Measurements from ENCODE around the gene CRYL1. TPM values are rescaled to one million over a fixed set of nuclear protein-coding genes. Genes with fewer than 3 reads are reported as not detected.

CRYL1 gene
- total RNA-seq, 1 experiment from 2014 or later, result 3.7 TPM

DNA sequence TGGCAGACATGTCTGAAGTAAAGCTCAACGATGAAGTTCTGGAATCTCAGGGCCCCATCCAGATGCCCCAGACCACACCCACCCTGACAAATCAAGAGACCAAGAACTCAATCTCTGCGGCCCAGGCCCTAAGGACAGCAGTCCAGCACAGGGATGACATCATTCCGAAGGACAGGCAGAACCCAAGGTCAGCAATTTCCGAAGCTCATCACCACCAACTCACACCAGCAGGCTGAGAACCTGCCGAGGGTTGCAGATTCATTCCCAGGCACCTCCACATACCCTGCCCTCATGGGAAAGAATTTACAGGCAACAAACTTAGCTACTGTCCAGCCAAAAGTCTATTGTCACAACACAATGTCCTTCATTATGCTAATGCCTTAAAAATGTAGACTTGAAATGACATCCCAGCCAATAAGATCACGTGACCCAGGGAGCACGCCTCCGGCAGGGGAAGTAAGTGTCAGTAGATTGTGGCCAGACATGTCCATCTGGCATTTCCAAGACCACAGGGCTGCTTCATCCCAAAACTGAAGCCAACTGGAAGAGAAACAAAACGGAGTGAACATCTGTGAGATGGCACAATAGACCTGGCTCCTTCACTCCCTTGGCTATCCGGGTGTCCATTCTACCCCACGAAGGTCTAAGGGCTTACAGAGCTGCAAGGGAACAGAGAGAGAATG, 98.8 kb downstream of the CRYL1 start:
- H3K27me3 Mint-ChIP-seq (ENCODE audit: low read depth), result no peaks in the 10 kb centered on the region; the same call in none of the 2 replicates
- WGBS (ENCODE audit: extremely low coverage, insufficient read length, low lambda C conversion rate), result no CpG with 5 or more reads among the region's 11 CpGs
- peaks cover 29 to 34% of the 10 kb centered on the region in 2 experiments for H3K4me1 Mint-ChIP-seq
- H2BK12ac ChIP-seq (ENCODE audit: insufficient read length, low read depth, low read length), result no peak overlapping the region
- no peaks in the 10 kb centered on the region for H3K79me1 ChIP-seq (ENCODE audit: insufficient read depth, low read depth, low read length, poor library complexity, severe bottlenecking)
- H3K79me2 ChIP-seq (ENCODE audit: insufficient read depth, low read length), result no peaks in the 10 kb centered on the region
- no peaks in the 10 kb centered on the region for H3K23me2 ChIP-seq (ENCODE audit: insufficient read length, low read depth, low read length, poor library complexity, severe bottlenecking)
- H3K9ac ChIP-seq (ENCODE audit: extremely low read depth, insufficient read length, low read length), result no peak overlapping the region
- H3K27me3 ChIP-seq (ENCODE audit: insufficient read depth, low read length), result no peaks in the 10 kb centered on the region
- no peak overlapping the region for H4K5ac ChIP-seq (ENCODE audit: insufficient read length, low read depth, low read length)
- H2AFZ ChIP-seq (ENCODE audit: low read length), result no peak overlapping the region
- H3K9me3 ChIP-seq (ENCODE audit: control insufficient read depth, low read depth, low read length), result no peaks in the 10 kb centered on the region
- H3K9me3 Mint-ChIP-seq, result no peaks in the 10 kb centered on the region; a peak in 1 of 5 replicates
- H3K36me3 Mint-ChIP-seq (ENCODE audit: insufficient read depth in 1 of 3, low read depth in 3 of 3), result no peaks in the 10 kb centered on the region; a peak in 1 of 7 replicates
- no peak overlapping the region for H2BK120ac ChIP-seq (ENCODE audit: low read depth, low read length, poor library complexity, severe bottlenecking)
- TF ChIP-seq, protein P1, sequence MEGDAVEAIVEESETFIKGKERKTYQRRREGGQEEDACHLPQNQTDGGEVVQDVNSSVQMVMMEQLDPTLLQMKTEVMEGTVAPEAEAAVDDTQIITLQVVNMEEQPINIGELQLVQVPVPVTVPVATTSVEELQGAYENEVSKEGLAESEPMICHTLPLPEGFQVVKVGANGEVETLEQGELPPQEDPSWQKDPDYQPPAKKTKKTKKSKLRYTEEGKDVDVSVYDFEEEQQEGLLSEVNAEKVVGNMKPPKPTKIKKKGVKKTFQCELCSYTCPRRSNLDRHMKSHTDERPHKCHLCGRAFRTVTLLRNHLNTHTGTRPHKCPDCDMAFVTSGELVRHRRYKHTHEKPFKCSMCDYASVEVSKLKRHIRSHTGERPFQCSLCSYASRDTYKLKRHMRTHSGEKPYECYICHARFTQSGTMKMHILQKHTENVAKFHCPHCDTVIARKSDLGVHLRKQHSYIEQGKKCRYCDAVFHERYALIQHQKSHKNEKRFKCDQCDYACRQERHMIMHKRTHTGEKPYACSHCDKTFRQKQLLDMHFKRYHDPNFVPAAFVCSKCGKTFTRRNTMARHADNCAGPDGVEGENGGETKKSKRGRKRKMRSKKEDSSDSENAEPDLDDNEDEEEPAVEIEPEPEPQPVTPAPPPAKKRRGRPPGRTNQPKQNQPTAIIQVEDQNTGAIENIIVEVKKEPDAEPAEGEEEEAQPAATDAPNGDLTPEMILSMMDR (conservative IDR thresholded peaks at IDR 0.05), result no peak
- no peak overlapping the region for H3K56ac ChIP-seq (ENCODE audit: insufficient read length, low read depth, low read length)
- H3K14ac ChIP-seq (ENCODE audit: insufficient read depth, low read length), result no peak overlapping the region
- H3K4ac ChIP-seq (ENCODE audit: low read depth, low read length), result no peak overlapping the region
- H3K18ac ChIP-seq (ENCODE audit: insufficient read length, low read depth, low read length), result no peak overlapping the region
- H3K4me2 ChIP-seq (ENCODE audit: insufficient read depth, insufficient read length, low read length), result no peak overlapping the region
- no peak overlapping the region; a peak in 1 of 7 replicates for H3K27ac Mint-ChIP-seq
- H2BK20ac ChIP-seq (ENCODE audit: low read depth, low read length, poor library complexity, severe bottlenecking), result no peak overlapping the region
- H2BK15ac ChIP-seq (ENCODE audit: low read depth, low read length), result no peak overlapping the region
- no peak overlapping the region for H2AK5ac ChIP-seq (ENCODE audit: insufficient read length, low read length)
- no peak for DNase-seq
- H3K27ac ChIP-seq (ENCODE audit: insufficient read length, low read depth, low read length), result no peak overlapping the region
- H2BK5ac ChIP-seq (ENCODE audit: insufficient read length, low read length), result no peak overlapping the region
- no peak overlapping the region for H3K23ac ChIP-seq (ENCODE audit: insufficient read length, low read depth, low read length)
- no peaks in the 10 kb centered on the region for H4K20me1 ChIP-seq (ENCODE audit: control insufficient read depth, insufficient read depth, insufficient read length)
- H3T11ph ChIP-seq (ENCODE audit: low read length), result no peak overlapping the region
- no peak overlapping the region for H4K8ac ChIP-seq (replicated peaks; ENCODE audit: insufficient read length, low read depth, low read length)
- H4K91ac ChIP-seq (ENCODE audit: insufficient read length, low read depth, low read length), result no peak overlapping the region
- H3K4me1 ChIP-seq (ENCODE audit: insufficient read depth, low read length), result no peaks in the 10 kb centered on the region; the same call in 1 of the 2 replicates
- H3K4me3 Mint-ChIP-seq, result no peak overlapping the region
